Neuronal stem cell (in vitro differentiated cells): Measurements from ENCODE around the gene PXDN.
"Not testable (repeated sequence)": the region's sequence is repeated elsewhere in the genome, so short reads cannot be mapped to it uniquely, and the experiment has no call there.

Experiments
- DNase-seq: peaks from one replicate; pipeline ENCODE4 v3.0.0-alpha.2; 2013; ENCODE audit warnings: low spot score
- H2AFZ ChIP-seq: one replicate; pipeline ENCODE4 v1.6.1; 2013; ENCODE audit warnings: mild to moderate bottlenecking, low read length, inconsistent platforms
- H2AK5ac ChIP-seq: 2 replicates; pipeline ENCODE4 v1.6.1; 2013; ENCODE audit warnings: low read depth, mild to moderate bottlenecking, inconsistent platforms, low read length, moderate library complexity, mixed read lengths
- H2BK120ac ChIP-seq: 2 replicates; pipeline ENCODE4 v1.6.1; 2013; ENCODE audit warnings: low read depth, mild to moderate bottlenecking, inconsistent platforms, low read length, moderate library complexity, mixed read lengths
- H2BK12ac ChIP-seq: one replicate; pipeline ENCODE4 v1.6.1; 2013; ENCODE audit warnings: low read length, inconsistent platforms
- H2BK15ac ChIP-seq: 2 replicates; pipeline ENCODE4 v1.6.1; 2013; ENCODE audit warnings: mild to moderate bottlenecking, low read length, inconsistent platforms, mixed read lengths
- H2BK5ac ChIP-seq: one replicate; pipeline ENCODE4 v1.6.1; 2013; ENCODE audit warnings: inconsistent platforms, mild to moderate bottlenecking, low read length, moderate library complexity
- H3K14ac ChIP-seq: one replicate; pipeline ENCODE4 v1.6.1; 2013; ENCODE audit warnings: low read length, inconsistent platforms
- H3K18ac ChIP-seq: 2 replicates; pipeline ENCODE4 v1.6.1; 2013; ENCODE audit warnings: low read length, inconsistent platforms
- H3K23ac ChIP-seq: 2 replicates; pipeline ENCODE4 v1.6.1; 2013; ENCODE audit warnings: low read depth, mild to moderate bottlenecking, mixed read lengths, low read length, inconsistent platforms; ENCODE audit not compliant: poor library complexity
- H3K27ac ChIP-seq: replicated peaks from 3 replicates; pipeline ENCODE4 v1.5.1; 2013; ENCODE audit warnings: low read length, inconsistent platforms
- H3K27me3 ChIP-seq, 3 experiments: 2 replicates each; pipeline ENCODE4 v1.6.1; 2013; ENCODE audit warnings: low read length in 3 of 3, mild to moderate bottlenecking in 2 of 3, inconsistent platforms in 1 of 3, low read depth in 1 of 3, mixed read lengths in 1 of 3, moderate library complexity in 1 of 3; ENCODE audit not compliant: control insufficient read depth in 3 of 3, insufficient read depth in 3 of 3
- H3K36me3 ChIP-seq, 2 donors: replicated peaks in 1 of 2; 2 replicates each; pipeline ENCODE4 v1.6.1; 2013; ENCODE audit warnings: low read length in 2 of 2; ENCODE audit not compliant: control insufficient read depth in 2 of 2, insufficient read depth in 2 of 2
- H3K4ac ChIP-seq: 2 replicates; pipeline ENCODE4 v1.6.1; 2013; ENCODE audit warnings: inconsistent platforms, mild to moderate bottlenecking, low read length, moderate library complexity
- H3K4me1 ChIP-seq, 2 donors: 1 replicate in 1 of 2; 2 replicates in 1 of 2; pipeline ENCODE4 v1.6.1; 2013; ENCODE audit warnings: low read length in 2 of 2, low read depth in 1 of 2; ENCODE audit not compliant: control insufficient read depth in 2 of 2, insufficient read depth in 1 of 2
- H3K4me2 ChIP-seq: one replicate; pipeline ENCODE4 v1.6.1; 2013; ENCODE audit warnings: mild to moderate bottlenecking, low read length, inconsistent platforms; ENCODE audit not compliant: insufficient read depth, poor library complexity, severe bottlenecking
- H3K4me3 ChIP-seq, 2 donors: 2 replicates each; pipeline ENCODE4 v1.5.1; 2013; ENCODE audit warnings: low read length in 2 of 2, mild to moderate bottlenecking in 2 of 2, inconsistent platforms in 1 of 2, moderate library complexity in 1 of 2
- H3K79me1 ChIP-seq: one replicate; pipeline ENCODE4 v1.6.1; 2013; ENCODE audit warnings: low read depth, mild to moderate bottlenecking, inconsistent platforms, low read length, moderate library complexity
- H3K9ac ChIP-seq: one replicate; pipeline ENCODE4 v1.6.1; 2013; ENCODE audit warnings: mild to moderate bottlenecking, low read depth, low read length, inconsistent platforms; ENCODE audit not compliant: poor library complexity
- H3K9me3 ChIP-seq, 2 donors: replicated peaks in 1 of 2; 2 replicates each; pipeline versions ENCODE3 to v1.6.1; 2013; ENCODE audit warnings: low read length in 2 of 2, mild to moderate bottlenecking in 2 of 2, inconsistent platforms in 1 of 2, low read depth in 1 of 2, mixed read lengths in 1 of 2, moderate library complexity in 1 of 2; ENCODE audit not compliant: control insufficient read depth in 2 of 2, insufficient read depth in 1 of 2
- H4K8ac ChIP-seq: one replicate; pipeline ENCODE4 v1.6.1; 2013; ENCODE audit warnings: low read depth, mild to moderate bottlenecking, inconsistent platforms, low read length, moderate library complexity
- H4K91ac ChIP-seq: one replicate; pipeline ENCODE4 v1.6.1; 2013; ENCODE audit warnings: low read length, low read depth, mild to moderate bottlenecking, inconsistent platforms; ENCODE audit not compliant: poor library complexity
- WGBS, 2 donors: extraction: QIAGEN DNeasy Blood & Tissue Kit; methylation state at CpG; one replicate each; pipeline ENCODE4 v1.1.7; 2013; ENCODE audit warnings: missing lambda C conversion rate in 2 of 2, mixed read lengths in 1 of 2; ENCODE audit not compliant: insufficient read length in 2 of 2, insufficient replicate concordance in 1 of 2; ENCODE audit errors: extremely low coverage in 2 of 2; 5-methylcytosine and 5-hydroxymethylcytosine counted together

The PXDN gene

GRCh38 chr2:1727101-1727771 is 17.1 kb downstream of the PXDN start:
- Histone ChIP-seq H3K4me3 (peak overlapping the region in 1 of 2 donors; percentile 11), H3K18ac (no peak overlapping the region), H3K27me3 (no peaks in the 10 kb centered on the region), H2BK5ac (no peak overlapping the region), H3K14ac (no peak overlapping the region), H2BK15ac (no peak overlapping the region), H4K8ac (no peak overlapping the region), H3K23ac (peak overlapping the region; percentile 35), H3K27ac (no peak overlapping the region), H3K9me3 (no peaks in the 10 kb centered on the region), H2BK120ac (no peak overlapping the region), H3K4me2 (no peak overlapping the region), H2BK12ac (no peak overlapping the region), H2AFZ (no peak overlapping the region), H3K4me1 (peaks cover 13 to 40% of the 10 kb centered on the region in 2 donors), H3K79me1 (peaks cover 12% of the 10 kb centered on the region), H4K91ac (no peak overlapping the region), H2AK5ac (no peak overlapping the region), H3K9ac (no peak overlapping the region), H3K36me3 (no peaks in the 10 kb centered on the region), H3K4ac (no peak overlapping the region)
- WGBS, 2 donors: no CpG with 5 or more reads among the region's 22 CpGs
- no peak for DNase-seq

DNA sequence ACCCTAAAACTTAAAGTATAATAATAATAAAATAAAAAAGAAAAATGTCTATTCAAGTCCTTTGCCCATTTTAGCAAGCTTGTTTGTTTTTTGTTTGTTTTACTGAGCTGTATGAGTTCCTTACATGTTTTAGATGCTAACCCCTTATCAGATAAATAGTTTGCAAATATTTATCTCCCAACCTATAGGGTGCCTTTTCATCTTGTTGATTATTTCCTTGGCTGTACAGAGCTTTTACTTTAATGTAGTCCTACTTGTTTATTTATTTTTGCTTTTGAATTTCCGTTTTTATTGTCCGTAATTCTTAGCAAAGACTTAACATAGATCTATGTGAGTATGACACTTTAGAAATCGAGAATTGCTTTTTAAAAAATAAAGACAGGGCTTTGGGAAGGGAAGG is 17.8 kb downstream of the PXDN start:
- no peak for DNase-seq
- Histone ChIP-seq H3K4me3 (no peak overlapping the region), H3K14ac (no peak overlapping the region), H3K27ac (no peak overlapping the region), H2BK120ac (no peak overlapping the region), H3K9me3 (no peaks in the 10 kb centered on the region), H3K79me1 (peaks cover 12% of the 10 kb centered on the region), H3K23ac (no peak overlapping the region), H3K18ac (no peak overlapping the region), H2AK5ac (no peak overlapping the region), H4K91ac (no peak overlapping the region), H2BK5ac (no peak overlapping the region), H2AFZ (no peak overlapping the region), H2BK15ac (no peak overlapping the region), H3K4me2 (no peak overlapping the region), H3K9ac (no peak overlapping the region), H2BK12ac (no peak overlapping the region), H4K8ac (no peak overlapping the region), H3K4ac (no peak overlapping the region), H3K4me1 (peaks cover 10 to 35% of the 10 kb centered on the region in 2 donors), H3K27me3 (no peaks in the 10 kb centered on the region), H3K36me3 (no peaks in the 10 kb centered on the region)
- no CpG with 5 or more reads among the region's 3 CpGs for WGBS, 2 donors

- not testable (repeated sequence) for H2BK12ac ChIP-seq, H3K4me2 ChIP-seq, H3K79me1 ChIP-seq, H3K27ac ChIP-seq, H2AFZ ChIP-seq, H4K91ac ChIP-seq, H3K4me3 ChIP-seq, H2BK5ac ChIP-seq, H3K36me3 ChIP-seq, H2BK15ac ChIP-seq, H3K18ac ChIP-seq, H3K27me3 ChIP-seq, H3K4ac ChIP-seq, H3K23ac ChIP-seq, H2AK5ac ChIP-seq, DNase-seq, H2BK120ac ChIP-seq, H3K14ac ChIP-seq, H4K8ac ChIP-seq, H3K9ac ChIP-seq, H3K9me3 ChIP-seq
- peaks cover 7 to 27% of the 10 kb centered on the region in 2 donors for H3K4me1 ChIP-seq
- no CpG with 5 or more reads among the region's 2 CpGs for WGBS, 2 donors
Measured at GRCh38 chr2:1724351-1724750, 20.0 kb downstream of the PXDN start.

DNA sequence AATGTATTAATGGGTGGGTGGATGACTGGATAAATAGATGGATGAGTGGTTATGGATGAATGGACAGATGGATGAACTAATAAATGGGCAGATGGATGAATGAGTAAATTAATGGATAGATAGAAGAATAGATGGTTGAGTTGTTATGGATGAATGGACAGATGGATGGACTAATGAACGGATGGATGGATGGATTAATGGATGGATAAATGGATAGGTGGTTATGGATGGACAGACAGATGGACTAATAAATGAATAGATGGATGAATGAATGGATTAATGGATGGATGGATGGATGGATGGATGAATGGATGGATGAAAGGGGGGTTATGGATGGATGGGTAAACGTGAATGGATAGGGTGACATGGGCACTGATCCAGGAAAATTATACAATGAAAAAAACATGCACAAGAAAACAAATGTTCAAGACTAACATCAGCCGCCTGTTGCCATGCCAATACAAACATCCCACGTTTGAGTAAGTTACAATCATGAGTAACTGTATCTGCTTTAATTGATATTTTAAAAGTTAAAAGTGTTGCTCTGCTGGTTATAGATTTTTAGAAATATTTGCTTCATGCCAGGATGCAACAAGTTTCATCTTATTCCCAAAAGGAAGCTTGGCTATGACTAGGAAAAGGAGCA is 20.8 kb downstream of the PXDN start:
- H2BK5ac ChIP-seq: no peak overlapping the region
- peaks cover under 1 to 18% of the 10 kb centered on the region in 2 donors for H3K4me1 ChIP-seq
- H2BK15ac ChIP-seq: no peak overlapping the region
- H3K27me3 ChIP-seq: no peaks in the 10 kb centered on the region
- DNase-seq: no peak
- H3K18ac ChIP-seq: no peak overlapping the region
- no peaks in the 10 kb centered on the region for H3K36me3 ChIP-seq
- peaks cover 13% of the 10 kb centered on the region for H3K79me1 ChIP-seq
- no peak overlapping the region for H2AK5ac ChIP-seq
- H3K27ac ChIP-seq: no peak overlapping the region
- no peak overlapping the region for H2BK12ac ChIP-seq
- H3K9ac ChIP-seq: no peak overlapping the region
- H3K9me3 ChIP-seq: no peaks in the 10 kb centered on the region
- H3K4me3 ChIP-seq: no peak overlapping the region
- H2BK120ac ChIP-seq: no peak overlapping the region
- no peak overlapping the region for H3K23ac ChIP-seq
- H2AFZ ChIP-seq: no peak overlapping the region
- no peak overlapping the region for H4K91ac ChIP-seq
- 100% methylated on average over 1 of the region's 4 CpGs; no CpG with 5 or more reads in 1 of the 2 donors for WGBS, 2 donors
- no peak overlapping the region for H3K4ac ChIP-seq
- H3K4me2 ChIP-seq: no peak overlapping the region
- H4K8ac ChIP-seq: no peak overlapping the region
- no peak overlapping the region for H3K14ac ChIP-seq
